Upper lobe of right lung (tissue), 1 donor: ENCODE measurements around the gene TAF3. TPM values are rescaled to one million over a fixed set of nuclear protein-coding genes. Genes with fewer than 3 reads are reported as not detected.

Experiments used
- ATAC-seq: fragments of 200-7000 bp; cut with Tn5 transposase; one replicate; pipeline ENCODE4 v1.9.1; 2020; ENCODE audit warnings: mild to moderate bottlenecking, moderate library complexity
- DNase-seq: peaks from one replicate; pipeline ENCODE4 v3.0.0-alpha.2; 2020
- H3K27ac ChIP-seq: fragments of 200-600 bp; one replicate; pipeline ENCODE4 v1.8.0; 2022
- H3K27me3 ChIP-seq: fragments of 200-600 bp; one replicate; pipeline ENCODE4 v1.8.0; 2022; ENCODE audit warnings: mild to moderate bottlenecking
- H3K36me3 ChIP-seq: fragments of 200-600 bp; one replicate; pipeline ENCODE4 v1.8.0; 2022
- H3K4me1 ChIP-seq: fragments of 200-600 bp; one replicate; pipeline ENCODE4 v1.8.0; 2022
- H3K4me3 ChIP-seq: fragments of 200-600 bp; one replicate; pipeline ENCODE4 v1.8.0; 2022; ENCODE audit warnings: mild to moderate bottlenecking
- H3K9me3 ChIP-seq: fragments of 200-600 bp; one replicate; pipeline ENCODE4 v1.8.0; 2022
- CTCF ChIP-seq: fragments of 200-600 bp; IDR thresholded peaks from one replicate; pipeline ENCODE4 v1.8.0; 2022; ENCODE audit warnings: antibody characterized with exemption
- intact Hi-C: fragments of 100-400 bp; cut with DNase I; formaldehyde crosslinking; loops from one replicate; pipeline ENCODE4 v1.11.0; 2022
- total RNA-seq: library from RNA; stranded (reverse); fragmentation: NEBNext Ultra II Directional; extraction: Animal tissue kit (Norgen Biotek cat#: 25700); gene quantifications from one replicate; pipeline ENCODE4 v1.2.1, GENCODE V29; 2021
- donor health status: DM: no; HTN: yes; CAD: no; lungs with severe emphysema.

Gene TAF3
- total RNA-seq, 1 donor from 2014 or later, result 11.8 TPM

- H3K36me3 ChIP-seq, result peaks cover 4% of the 10 kb centered on the region
- no peak overlapping the region for H3K27ac ChIP-seq
- intact Hi-C loops, result no loop called here
- TF ChIP-seq CTCF, result no peak
- H3K9me3 ChIP-seq, result no peaks in the 10 kb centered on the region
- H3K4me1 ChIP-seq, result no peaks in the 10 kb centered on the region
- peaks cover 30% of the 10 kb centered on the region for H3K27me3 ChIP-seq
- ATAC-seq (no peak), DNase-seq (no peak)
- no peak overlapping the region for H3K4me3 ChIP-seq
Measured at GRCh38 chr10:8066124-8066523, 247.8 kb downstream of the TAF3 start.

Other genes starting within 250 kb of the TAF3 start
- 10.5 TPM for gene ITIH5, start 151.5 kb upstream of the TAF3 start, total RNA-seq
- 1.3 TPM for gene ITIH2, start 115.2 kb upstream of the TAF3 start, total RNA-seq
- gene KIN, start 30.5 kb upstream of the TAF3 start, total RNA-seq, result 11.9 TPM
- gene ATP5F1C, start 30.3 kb upstream of the TAF3 start, total RNA-seq, result 163 TPM
- gene GATA3, start 236.2 kb downstream of the TAF3 start, total RNA-seq, result 3.2 TPM